B cell (primary cell): ENCODE results near the gene MAPKAP1.

Experiments used
- CTCF ChIP-seq: fragments of 200-600 bp; IDR thresholded peaks from one replicate; pipeline ENCODE4 v1.8.0; 2022; ENCODE audit warnings: antibody characterized with exemption, mild to moderate bottlenecking
- EZH2 ChIP-seq: IDR thresholded peaks from 2 replicates; pipeline ENCODE4 v1.6.1; 2012; ENCODE audit warnings: borderline replicate concordance, low read depth, mild to moderate bottlenecking, moderate library complexity, low read length; ENCODE audit not compliant: insufficient read depth, poor library complexity, severe bottlenecking

GRCh38 chr9:125431012-125431305 is 276.0 kb downstream of the MAPKAP1 start:
- TF ChIP-seq CTCF = no peak
- no peak for TF ChIP-seq EZH2
